ENCODE data around the gene ARNT2. TPM values are rescaled to one million over a fixed set of nuclear protein-coding genes. Genes with fewer than 3 reads are reported as not detected.

The ARNT2 gene
- total RNA-seq, 5 donors from 2014 or later (not counting 1 experiment from before 2014, with no cell fraction given): 0.18 TPM; not detected in 4

DNA sequence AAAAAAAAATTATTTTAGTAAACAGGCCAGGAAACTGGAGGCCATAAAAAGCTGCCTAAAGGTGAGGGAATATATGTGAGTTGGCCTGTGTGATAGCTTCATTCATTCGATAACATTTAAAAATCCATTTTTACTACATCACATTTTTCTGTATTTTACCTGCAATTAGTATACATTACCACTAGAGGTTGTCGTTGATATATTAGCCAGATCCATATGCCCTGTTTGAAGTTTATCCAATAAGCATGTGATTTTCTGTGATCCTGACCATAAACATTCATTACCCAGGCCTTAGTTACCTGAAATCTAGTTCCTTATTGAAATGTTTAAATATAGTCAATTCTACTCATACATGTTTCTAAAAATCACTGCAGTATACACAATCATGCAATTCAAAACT is 71.4 kb downstream of the ARNT2 start:
- H3K27me3 ChIP-seq (replicated peaks in 1 of 2; ENCODE audit: control insufficient read depth in 2 of 2, extremely low read depth in 1 of 2, insufficient read depth in 2 of 2, low read length in 1 of 2): peaks cover 0 to 7% of the 10 kb centered on the region in 2 experiments
- H3K9me3 ChIP-seq: no peaks in the 10 kb centered on the region
- WGBS (ENCODE audit: insufficient coverage): no CpG with 5 or more reads among the region's 2 CpGs
- Mint-ChIP-seq H3K27ac (no peak overlapping the region), H3K4me1 (no peaks in the 10 kb centered on the region), H3K9me3 (peaks cover 5 to 13% (median 5%) of the 10 kb centered on the region in 3 donors), H3K36me3 (no peaks in the 10 kb centered on the region), H3K27me3 (peaks cover 14 to 19% of the 10 kb centered on the region in 2 donors), H3K4me3 (no peak overlapping the region)
- ChIA-PET CTCF (interaction anchor here in 1 of 2 donors (0.7 kb wide), 1 partner anchor 9 kb away, joined by 9 read pairs; no protein-coding TSS in a partner anchor), POLR2A (no interaction called here)
- H3K4me1 ChIP-seq (ENCODE audit: control insufficient read depth in 1 of 2, extremely low read depth in 1 of 2, insufficient read depth in 2 of 2, low read length in 2 of 2): no peaks in the 10 kb centered on the region
- no peak overlapping the region for H3K27ac ChIP-seq (ENCODE audit: low read length)
- no peaks in the 10 kb centered on the region for H3K36me3 ChIP-seq (ENCODE audit: control insufficient read depth in 2 of 2, extremely low read depth in 1 of 2, insufficient read depth in 1 of 2, low read length in 1 of 2)
- DNase-seq: no peak
- no peak for ATAC-seq (replicated peaks in 1 of 4)
- H3K4me3 ChIP-seq (ENCODE audit: control insufficient read depth in 1 of 2, extremely low read depth in 1 of 2, low read length in 1 of 2): no peak overlapping the region

DNA sequence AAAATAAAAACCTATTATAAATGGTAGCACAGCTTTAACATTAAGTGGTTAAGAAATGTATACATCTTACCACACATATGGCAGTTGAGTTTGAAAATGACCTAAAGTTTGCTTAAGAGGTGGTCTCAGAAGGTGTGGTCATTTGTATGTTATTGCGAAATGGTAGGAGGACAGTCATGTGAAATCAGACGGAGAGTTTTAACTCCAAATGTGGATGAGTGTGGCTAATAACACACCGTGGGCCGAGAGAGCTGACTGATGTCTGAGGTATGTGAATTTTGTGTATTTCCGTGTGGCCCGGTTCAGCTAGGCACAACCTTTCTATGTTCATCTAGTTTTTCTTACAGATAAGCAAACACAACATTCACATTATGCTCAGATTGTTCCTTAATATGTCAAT is 71.9 kb downstream of the ARNT2 start:
- no peak for ATAC-seq (replicated peaks in 1 of 4)
- Mint-ChIP-seq H3K9me3 (peaks cover 5 to 13% (median 5%) of the 10 kb centered on the region in 3 donors), H3K4me3 (no peak overlapping the region), H3K4me1 (no peaks in the 10 kb centered on the region), H3K36me3 (no peaks in the 10 kb centered on the region), H3K27me3 (peaks cover 10 to 20% of the 10 kb centered on the region in 2 donors), H3K27ac (no peak overlapping the region)
- ChIA-PET CTCF (no interaction called here), POLR2A (no interaction called here)
- no peak overlapping the region for H3K4me3 ChIP-seq (ENCODE audit: control insufficient read depth in 1 of 2, extremely low read depth in 1 of 2, low read length in 1 of 2)
- no peaks in the 10 kb centered on the region for H3K4me1 ChIP-seq (ENCODE audit: control insufficient read depth in 1 of 2, extremely low read depth in 1 of 2, insufficient read depth in 2 of 2, low read length in 2 of 2)
- H3K36me3 ChIP-seq (ENCODE audit: control insufficient read depth in 2 of 2, extremely low read depth in 1 of 2, insufficient read depth in 1 of 2, low read length in 1 of 2): no peaks in the 10 kb centered on the region
- no peak for DNase-seq
- peaks cover 0 to 7% of the 10 kb centered on the region in 2 experiments for H3K27me3 ChIP-seq (replicated peaks in 1 of 2; ENCODE audit: control insufficient read depth in 2 of 2, extremely low read depth in 1 of 2, insufficient read depth in 2 of 2, low read length in 1 of 2)
- no peaks in the 10 kb centered on the region for H3K9me3 ChIP-seq
- H3K27ac ChIP-seq (ENCODE audit: low read length): no peak overlapping the region
- 100% methylated on average over 2 of the region's 6 CpGs for WGBS (ENCODE audit: insufficient coverage)

DNA sequence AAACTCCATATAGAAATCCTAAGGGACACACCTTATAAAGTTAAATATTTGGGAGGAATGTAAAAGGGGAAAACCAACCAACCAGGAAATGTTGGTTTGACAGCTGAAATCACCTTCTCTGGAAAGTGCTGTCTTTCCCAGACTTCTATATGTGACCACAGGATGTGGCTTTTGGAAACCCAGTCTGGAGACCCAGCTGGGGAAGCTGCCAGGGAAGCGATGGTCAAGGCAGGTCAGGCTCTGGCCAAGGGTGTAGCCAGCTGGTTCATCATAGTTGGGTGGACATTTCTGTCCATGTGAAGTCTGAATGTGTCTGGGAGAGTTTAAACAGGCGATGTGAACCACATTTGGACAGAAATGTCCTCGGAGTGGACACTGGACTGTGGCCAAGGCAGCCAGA is 73.9 kb downstream of the ARNT2 start:
- Histone ChIP-seq H3K27me3 (replicated peaks in 1 of 2; ENCODE audit: control insufficient read depth in 2 of 2, extremely low read depth in 1 of 2, insufficient read depth in 2 of 2, low read length in 1 of 2) (peaks cover 0 to 4% of the 10 kb centered on the region in 2 experiments), H3K9me3 (no peaks in the 10 kb centered on the region), H3K27ac (ENCODE audit: low read length) (no peak overlapping the region), H3K36me3 (ENCODE audit: control insufficient read depth in 2 of 2, extremely low read depth in 1 of 2, insufficient read depth in 1 of 2, low read length in 1 of 2) (no peaks in the 10 kb centered on the region), H3K4me1 (ENCODE audit: control insufficient read depth in 1 of 2, extremely low read depth in 1 of 2, insufficient read depth in 2 of 2, low read length in 2 of 2) (no peaks in the 10 kb centered on the region), H3K4me3 (ENCODE audit: control insufficient read depth in 1 of 2, extremely low read depth in 1 of 2, low read length in 1 of 2) (no peak overlapping the region)
- 86% methylated on average over 3 of the region's 3 CpGs for WGBS (ENCODE audit: insufficient coverage)
- Mint-ChIP-seq H3K4me3 (no peak overlapping the region), H3K36me3 (no peaks in the 10 kb centered on the region), H3K27me3 (peaks cover 3 to 6% of the 10 kb centered on the region in 2 donors), H3K27ac (no peak overlapping the region), H3K4me1 (no peaks in the 10 kb centered on the region), H3K9me3 (peaks cover 5 to 13% (median 5%) of the 10 kb centered on the region in 3 donors)
- ChIA-PET CTCF (no interaction called here), POLR2A (no interaction called here)
- ATAC-seq (replicated peaks in 1 of 4) (no peak), DNase-seq (no peak)

DNA sequence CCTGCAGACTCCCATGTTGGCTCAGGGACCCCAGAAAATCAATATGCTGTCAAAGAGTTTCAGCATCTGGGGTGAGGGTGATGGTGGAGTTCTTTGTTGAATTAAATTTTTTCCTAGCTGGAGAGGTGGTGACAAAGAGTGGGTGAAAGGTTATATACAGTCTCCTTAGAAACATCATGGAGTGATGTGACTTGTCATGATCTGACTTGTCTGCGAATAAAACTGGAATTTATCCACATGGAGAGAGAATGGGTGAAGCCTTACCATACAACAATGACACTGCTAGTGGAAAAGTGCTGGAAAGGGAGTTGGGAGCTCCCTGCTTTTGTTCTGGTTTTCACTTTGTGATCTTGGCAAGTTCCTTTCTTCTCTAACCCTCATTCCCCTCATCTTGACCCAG is 75.0 kb downstream of the ARNT2 start:
- Mint-ChIP-seq H3K9me3 (peaks cover 5 to 13% (median 5%) of the 10 kb centered on the region in 3 donors), H3K27me3 (peaks cover under 1 to 6% of the 10 kb centered on the region in 2 donors), H3K36me3 (no peaks in the 10 kb centered on the region), H3K4me3 (no peak overlapping the region), H3K4me1 (no peaks in the 10 kb centered on the region), H3K27ac (no peak overlapping the region)
- ChIA-PET CTCF (no interaction called here), POLR2A (no interaction called here)
- Histone ChIP-seq H3K36me3 (ENCODE audit: control insufficient read depth in 2 of 2, extremely low read depth in 1 of 2, insufficient read depth in 1 of 2, low read length in 1 of 2) (no peaks in the 10 kb centered on the region), H3K4me3 (ENCODE audit: control insufficient read depth in 1 of 2, extremely low read depth in 1 of 2, low read length in 1 of 2) (no peak overlapping the region), H3K27me3 (replicated peaks in 1 of 2; ENCODE audit: control insufficient read depth in 2 of 2, extremely low read depth in 1 of 2, insufficient read depth in 2 of 2, low read length in 1 of 2) (peaks cover 0 to 5% of the 10 kb centered on the region in 2 experiments), H3K4me1 (ENCODE audit: control insufficient read depth in 1 of 2, extremely low read depth in 1 of 2, insufficient read depth in 2 of 2, low read length in 2 of 2) (no peaks in the 10 kb centered on the region), H3K27ac (ENCODE audit: low read length) (no peak overlapping the region), H3K9me3 (no peaks in the 10 kb centered on the region)
- WGBS (ENCODE audit: insufficient coverage): no CpG with 5 or more reads among the region's 1 CpG
- ATAC-seq (replicated peaks in 1 of 4) (no peak), DNase-seq (no peak)

DNA sequence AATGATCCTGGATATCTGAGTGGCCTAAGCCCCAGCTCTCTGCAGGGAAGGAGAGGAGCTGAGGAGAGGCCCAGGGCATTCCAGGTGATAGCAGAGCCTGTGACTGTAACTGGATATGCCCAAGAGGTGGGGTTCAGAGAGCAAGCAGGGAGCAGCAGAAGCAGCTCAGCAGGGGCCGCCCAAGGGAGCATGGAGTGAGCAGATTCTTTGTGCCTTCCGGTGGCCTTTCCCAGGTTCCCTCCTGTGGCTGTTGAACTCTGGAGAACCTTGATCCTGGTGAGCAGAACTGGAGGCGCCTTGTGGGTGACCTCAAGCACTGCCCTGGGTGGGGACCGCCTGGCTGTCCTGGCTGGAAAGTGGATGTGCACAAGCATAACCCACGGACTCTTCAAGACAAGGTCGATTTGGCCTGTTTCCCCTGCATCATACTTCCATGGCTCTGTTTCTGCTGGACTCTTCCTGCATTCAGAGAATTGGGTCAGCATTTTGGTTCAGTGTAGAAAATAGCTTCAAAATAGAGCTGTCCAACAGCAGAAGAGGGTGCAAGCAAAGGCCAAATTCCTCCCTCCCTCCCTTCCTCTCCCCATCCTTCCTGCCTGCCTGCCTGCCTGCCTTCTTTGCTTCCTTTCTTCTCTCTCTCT is 76.1 kb downstream of the ARNT2 start:
- CTCF ChIA-PET: no interaction called here
- Histone ChIP-seq H3K4me3 (ENCODE audit: control insufficient read depth in 1 of 2, extremely low read depth in 1 of 2, low read length in 1 of 2) (no peak overlapping the region), H3K9me3 (no peaks in the 10 kb centered on the region), H3K27me3 (replicated peaks in 1 of 2; ENCODE audit: control insufficient read depth in 2 of 2, extremely low read depth in 1 of 2, insufficient read depth in 2 of 2, low read length in 1 of 2) (peaks cover 0 to 5% of the 10 kb centered on the region in 2 experiments), H3K27ac (ENCODE audit: low read length) (no peak overlapping the region), H3K4me1 (ENCODE audit: control insufficient read depth in 1 of 2, extremely low read depth in 1 of 2, insufficient read depth in 2 of 2, low read length in 2 of 2) (no peaks in the 10 kb centered on the region), H3K36me3 (ENCODE audit: control insufficient read depth in 2 of 2, extremely low read depth in 1 of 2, insufficient read depth in 1 of 2, low read length in 1 of 2) (no peaks in the 10 kb centered on the region)
- 90% methylated on average over 2 of the region's 6 CpGs for WGBS (ENCODE audit: insufficient coverage)
- no peak overlapping the region for H3K4me3 Mint-ChIP-seq
- H3K27me3 Mint-ChIP-seq: peaks cover 0 to 10% of the 10 kb centered on the region in 2 donors
- H3K4me1 Mint-ChIP-seq: no peaks in the 10 kb centered on the region
- POLR2A ChIA-PET: no interaction called here
- no peak overlapping the region for H3K27ac Mint-ChIP-seq
- no peak for ATAC-seq (replicated peaks in 1 of 4)
- no peaks in the 10 kb centered on the region for H3K36me3 Mint-ChIP-seq
- peaks cover 5 to 13% (median 5%) of the 10 kb centered on the region in 3 donors for H3K9me3 Mint-ChIP-seq
- DNase-seq: no peak

DNA sequence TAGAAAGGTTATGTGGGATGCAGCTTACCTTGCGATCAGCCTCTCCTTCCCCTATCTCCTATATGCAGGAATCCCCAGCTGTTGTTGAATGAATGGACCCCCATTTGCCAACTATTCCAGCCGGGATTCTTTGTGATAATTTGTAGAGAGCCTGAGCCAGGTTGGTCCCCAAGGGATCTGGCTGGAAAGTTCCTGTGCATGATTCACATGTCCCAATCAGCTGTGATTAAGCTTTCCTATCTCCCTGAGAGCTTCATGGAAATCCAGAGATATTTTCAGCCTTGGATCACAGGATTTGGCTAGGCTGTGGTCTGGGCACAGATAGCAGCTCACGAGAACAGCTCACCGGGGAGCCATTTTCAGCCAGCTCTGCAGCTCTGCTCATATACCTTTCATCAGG is 76.7 kb downstream of the ARNT2 start:
- CTCF ChIA-PET: no interaction called here
- POLR2A ChIA-PET: no interaction called here
- no peaks in the 10 kb centered on the region for H3K36me3 Mint-ChIP-seq
- no peak for DNase-seq
- peaks cover 0 to 12% of the 10 kb centered on the region in 2 donors for H3K27me3 Mint-ChIP-seq
- H3K4me1 ChIP-seq (ENCODE audit: control insufficient read depth in 1 of 2, extremely low read depth in 1 of 2, insufficient read depth in 2 of 2, low read length in 2 of 2): no peaks in the 10 kb centered on the region
- H3K9me3 ChIP-seq: no peaks in the 10 kb centered on the region
- peaks cover 0 to 5% of the 10 kb centered on the region in 2 experiments for H3K27me3 ChIP-seq (replicated peaks in 1 of 2; ENCODE audit: control insufficient read depth in 2 of 2, extremely low read depth in 1 of 2, insufficient read depth in 2 of 2, low read length in 1 of 2)
- no peak overlapping the region for H3K4me3 Mint-ChIP-seq
- ATAC-seq (replicated peaks in 1 of 4): no peak
- no peaks in the 10 kb centered on the region for H3K36me3 ChIP-seq (ENCODE audit: control insufficient read depth in 2 of 2, extremely low read depth in 1 of 2, insufficient read depth in 1 of 2, low read length in 1 of 2)
- WGBS (ENCODE audit: insufficient coverage): 20% methylated on average over 1 of the region's 4 CpGs
- H3K4me1 Mint-ChIP-seq: no peaks in the 10 kb centered on the region
- no peak overlapping the region for H3K27ac Mint-ChIP-seq
- H3K4me3 ChIP-seq (ENCODE audit: control insufficient read depth in 1 of 2, extremely low read depth in 1 of 2, low read length in 1 of 2): no peak overlapping the region
- H3K27ac ChIP-seq (ENCODE audit: low read length): no peak overlapping the region
- H3K9me3 Mint-ChIP-seq: peaks cover 2 to 8% (median 5%) of the 10 kb centered on the region in 3 donors
